BE2C (cell line): ENCODE data around the gene ZNF157.

Experiments
- DNase-seq: peaks from one replicate; pipeline ENCODE4 v3.0.0-alpha.2; 2020
- H3K27me3 ChIP-seq: fragments of 250-450 bp; sonication (Bioruptor Pico); 2 replicates; pipeline ENCODE4 v1.5.1; 2020; ENCODE audit warnings: mild to moderate bottlenecking
- H3K36me3 ChIP-seq: fragments of 250-450 bp; sonication (Bioruptor Pico); 2 replicates; pipeline ENCODE4 v1.5.1; 2020; ENCODE audit warnings: mild to moderate bottlenecking
- H3K4me1 ChIP-seq: fragments of 250-450 bp; sonication (Bioruptor Pico); 2 replicates; pipeline ENCODE4 v1.5.1; 2020
- H3K4me3 ChIP-seq: 2 replicates; pipeline ENCODE4 v1.5.1; 2011; ENCODE audit warnings: low read depth, low read length
- H3K9me3 ChIP-seq: fragments of 250-450 bp; sonication (Bioruptor Pico); 2 replicates; pipeline ENCODE4 v1.5.1; 2020
- CTCF ChIP-seq: IDR thresholded peaks from 2 replicates; pipeline ENCODE4 v1.5.1; 2012; ENCODE audit warnings: mild to moderate bottlenecking, low read depth, low read length

ZNF157 gene

GRCh38 chrX:47452112-47452511 is 81.7 kb downstream of the ZNF157 start:
- H3K4me1 ChIP-seq, result no peaks in the 10 kb centered on the region
- H3K4me3 ChIP-seq, result no peak overlapping the region
- no peaks in the 10 kb centered on the region for H3K9me3 ChIP-seq
- no peak for TF ChIP-seq CTCF
- no peaks in the 10 kb centered on the region for H3K27me3 ChIP-seq
- H3K36me3 ChIP-seq, result no peaks in the 10 kb centered on the region; the same call in 1 of the 2 replicates
- DNase-seq, result no peak

- Histone ChIP-seq H3K27me3 (no peaks in the 10 kb centered on the region), H3K4me3 (no peak overlapping the region), H3K36me3 (no peaks in the 10 kb centered on the region; the same call in 1 of the 2 replicates), H3K9me3 (no peaks in the 10 kb centered on the region), H3K4me1 (no peaks in the 10 kb centered on the region)
- TF ChIP-seq CTCF, result no peak
- DNase-seq, result no peak
Measured at GRCh38 chrX:47456080-47456479, 85.7 kb downstream of the ZNF157 start.

GRCh38 chrX:47458528-47458927 is 88.2 kb downstream of the ZNF157 start:
- no peak for DNase-seq
- Histone ChIP-seq H3K27me3 (no peaks in the 10 kb centered on the region), H3K4me3 (no peak overlapping the region), H3K9me3 (no peaks in the 10 kb centered on the region), H3K36me3 (no peaks in the 10 kb centered on the region; the same call in 1 of the 2 replicates), H3K4me1 (no peaks in the 10 kb centered on the region)
- TF ChIP-seq CTCF, result no peak

GRCh38 chrX:47460561-47460960 is 90.2 kb downstream of the ZNF157 start:
- no peaks in the 10 kb centered on the region for H3K9me3 ChIP-seq
- no peaks in the 10 kb centered on the region for H3K27me3 ChIP-seq
- H3K4me1 ChIP-seq, result no peaks in the 10 kb centered on the region
- no peaks in the 10 kb centered on the region; the same call in 1 of the 2 replicates for H3K36me3 ChIP-seq
- no peak for TF ChIP-seq CTCF
- no peak for DNase-seq
- no peak overlapping the region for H3K4me3 ChIP-seq
